Measurements from ENCODE around the gene PDE7B.

GRCh38 chr6:136038531-136038930 is 187.0 kb downstream of the PDE7B start:
- TF ChIP-seq POLR2A (IDR thresholded peaks at IDR 0.05) (no peak), EP300 (IDR thresholded peaks at IDR 0.05) (no peak)
- TF ChIP-seq, protein P1, sequence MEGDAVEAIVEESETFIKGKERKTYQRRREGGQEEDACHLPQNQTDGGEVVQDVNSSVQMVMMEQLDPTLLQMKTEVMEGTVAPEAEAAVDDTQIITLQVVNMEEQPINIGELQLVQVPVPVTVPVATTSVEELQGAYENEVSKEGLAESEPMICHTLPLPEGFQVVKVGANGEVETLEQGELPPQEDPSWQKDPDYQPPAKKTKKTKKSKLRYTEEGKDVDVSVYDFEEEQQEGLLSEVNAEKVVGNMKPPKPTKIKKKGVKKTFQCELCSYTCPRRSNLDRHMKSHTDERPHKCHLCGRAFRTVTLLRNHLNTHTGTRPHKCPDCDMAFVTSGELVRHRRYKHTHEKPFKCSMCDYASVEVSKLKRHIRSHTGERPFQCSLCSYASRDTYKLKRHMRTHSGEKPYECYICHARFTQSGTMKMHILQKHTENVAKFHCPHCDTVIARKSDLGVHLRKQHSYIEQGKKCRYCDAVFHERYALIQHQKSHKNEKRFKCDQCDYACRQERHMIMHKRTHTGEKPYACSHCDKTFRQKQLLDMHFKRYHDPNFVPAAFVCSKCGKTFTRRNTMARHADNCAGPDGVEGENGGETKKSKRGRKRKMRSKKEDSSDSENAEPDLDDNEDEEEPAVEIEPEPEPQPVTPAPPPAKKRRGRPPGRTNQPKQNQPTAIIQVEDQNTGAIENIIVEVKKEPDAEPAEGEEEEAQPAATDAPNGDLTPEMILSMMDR (IDR thresholded peaks at IDR 0.05), result no peak

Data from tibial nerve (tissue), 4 donors.